Type B pancreatic cell (in vitro differentiated cells): Measurements from ENCODE around the gene ARSG. TPM values are rescaled to one million over a fixed set of nuclear protein-coding genes. Genes with fewer than 3 reads are reported as not detected.

Experiments
- DNase-seq: peaks from one replicate; pipeline ENCODE4 v3.0.0; 2021; ENCODE audit warnings: mixed read lengths; ENCODE audit not compliant: unreplicated experiment; ENCODE audit errors: extremely low spot score
- H3K27ac Mint-ChIP-seq: 2 replicates; pipeline ENCODE4 v1.8.0; 2021; ENCODE audit warnings: mild to moderate bottlenecking, mixed read lengths
- H3K27me3 Mint-ChIP-seq: 2 replicates; pipeline ENCODE4 v1.8.0; 2021; ENCODE audit warnings: mixed read lengths
- H3K36me3 Mint-ChIP-seq: 2 replicates; pipeline ENCODE4 v1.8.0; 2021; ENCODE audit warnings: mixed read lengths
- H3K4me1 Mint-ChIP-seq: one replicate; pipeline ENCODE4 v1.8.0; 2021; ENCODE audit warnings: mixed read lengths; ENCODE audit not compliant: unreplicated experiment
- H3K4me3 Mint-ChIP-seq: 2 replicates; pipeline ENCODE4 v1.8.0; 2021; ENCODE audit warnings: mild to moderate bottlenecking, mixed read lengths
- H3K9me3 Mint-ChIP-seq: 2 replicates; pipeline ENCODE4 v1.8.0; 2021; ENCODE audit warnings: mixed read lengths
- total RNA-seq: library from RNA; stranded (reverse); gene quantifications from 2 replicates; pipeline ENCODE4 v1.2.1, GENCODE V29; 2021; ENCODE audit warnings: low replicate concordance
- TF ChIP-seq, protein P1 (sequence below): fragments of 200-600 bp; sonication (generic); conservative IDR thresholded peaks from 2 replicates; pipeline ENCODE4 v1.5.0; 2021; ENCODE audit warnings: antibody characterized with exemption, mild to moderate bottlenecking

The ARSG gene
- total RNA-seq, 1 donor from 2014 or later, result 4.1 TPM

GRCh38 chr17:68324654-68325336, 33.5 kb downstream of the ARSG start:
- DNase-seq, result no peak
- Mint-ChIP-seq H3K27me3 (no peaks in the 10 kb centered on the region), H3K9me3 (peaks cover 10% of the 10 kb centered on the region)

GRCh38 chr17:68325961-68326360, 34.7 kb downstream of the ARSG start:
- DNase-seq, result no peak
- H3K9me3 Mint-ChIP-seq, result peaks cover 14% of the 10 kb centered on the region
- peaks cover 11% of the 10 kb centered on the region for H3K36me3 Mint-ChIP-seq
- no peaks in the 10 kb centered on the region for H3K27me3 Mint-ChIP-seq
- no peak overlapping the region for H3K27ac Mint-ChIP-seq
- H3K4me3 Mint-ChIP-seq, result no peak overlapping the region
- peaks cover 5% of the 10 kb centered on the region for H3K4me1 Mint-ChIP-seq
- TF ChIP-seq, protein P1, sequence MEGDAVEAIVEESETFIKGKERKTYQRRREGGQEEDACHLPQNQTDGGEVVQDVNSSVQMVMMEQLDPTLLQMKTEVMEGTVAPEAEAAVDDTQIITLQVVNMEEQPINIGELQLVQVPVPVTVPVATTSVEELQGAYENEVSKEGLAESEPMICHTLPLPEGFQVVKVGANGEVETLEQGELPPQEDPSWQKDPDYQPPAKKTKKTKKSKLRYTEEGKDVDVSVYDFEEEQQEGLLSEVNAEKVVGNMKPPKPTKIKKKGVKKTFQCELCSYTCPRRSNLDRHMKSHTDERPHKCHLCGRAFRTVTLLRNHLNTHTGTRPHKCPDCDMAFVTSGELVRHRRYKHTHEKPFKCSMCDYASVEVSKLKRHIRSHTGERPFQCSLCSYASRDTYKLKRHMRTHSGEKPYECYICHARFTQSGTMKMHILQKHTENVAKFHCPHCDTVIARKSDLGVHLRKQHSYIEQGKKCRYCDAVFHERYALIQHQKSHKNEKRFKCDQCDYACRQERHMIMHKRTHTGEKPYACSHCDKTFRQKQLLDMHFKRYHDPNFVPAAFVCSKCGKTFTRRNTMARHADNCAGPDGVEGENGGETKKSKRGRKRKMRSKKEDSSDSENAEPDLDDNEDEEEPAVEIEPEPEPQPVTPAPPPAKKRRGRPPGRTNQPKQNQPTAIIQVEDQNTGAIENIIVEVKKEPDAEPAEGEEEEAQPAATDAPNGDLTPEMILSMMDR, result no peak

More at GRCh38 chr17:68324654-68325336, 33.5 kb downstream of the ARSG start:
- H3K4me3 Mint-ChIP-seq, result no peak overlapping the region
- H3K4me1 Mint-ChIP-seq, result peaks cover 13% of the 10 kb centered on the region
- TF ChIP-seq, protein P1, result no peak
- H3K36me3 Mint-ChIP-seq, result peaks cover 11% of the 10 kb centered on the region
- H3K27ac Mint-ChIP-seq, result no peak overlapping the region

GRCh38 chr17:68326681-68327080, 35.4 kb downstream of the ARSG start:
- TF ChIP-seq, protein P1, result no peak
- Mint-ChIP-seq H3K9me3 (peaks cover 14% of the 10 kb centered on the region), H3K4me3 (no peak overlapping the region), H3K27me3 (no peaks in the 10 kb centered on the region), H3K36me3 (peaks cover 11% of the 10 kb centered on the region), H3K27ac (no peak overlapping the region), H3K4me1 (peaks cover 3% of the 10 kb centered on the region)
- DNase-seq, result no peak

- H3K36me3 Mint-ChIP-seq, result peaks cover 11% of the 10 kb centered on the region
- H3K27me3 Mint-ChIP-seq, result no peaks in the 10 kb centered on the region
- H3K4me3 Mint-ChIP-seq, result peak overlapping the region; percentile 80
- peak overlapping the region; percentile 96 for H3K27ac Mint-ChIP-seq
- TF ChIP-seq, protein P1, result no peak
- DNase-seq, result no peak
- peaks cover 14% of the 10 kb centered on the region for H3K9me3 Mint-ChIP-seq
- no peaks in the 10 kb centered on the region for H3K4me1 Mint-ChIP-seq
These were observed 36.7 kb downstream of the ARSG start for GRCh38 chr17:68327823-68328557.

GRCh38 chr17:68328676-68329075, 37.4 kb downstream of the ARSG start:
- Mint-ChIP-seq H3K4me3 (peak overlapping the region; percentile 80), H3K27ac (peak overlapping the region; percentile 96), H3K27me3 (no peaks in the 10 kb centered on the region), H3K36me3 (peaks cover 11% of the 10 kb centered on the region), H3K9me3 (peaks cover 14% of the 10 kb centered on the region), H3K4me1 (no peaks in the 10 kb centered on the region)
- no peak for DNase-seq
- TF ChIP-seq, protein P1, result no peak
